H1 (cell line): ENCODE measurements around the gene DNLZ. TPM values are rescaled to one million over a fixed set of nuclear protein-coding genes. Genes with fewer than 3 reads are reported as not detected.

ENCODE experiments used
- CTCF ChIA-PET: fragments of 300-600 bp; sonication (Branson Sonifier 250); formaldehyde crosslinking; loops from one replicate; lab custom pipeline; 2021; ENCODE audit not compliant: partially characterized antibody; lab: Charles Lee
- POLR2A ChIA-PET: fragments of 300-600 bp; sonication (Branson Sonifier 250); formaldehyde crosslinking; loops from one replicate; lab custom pipeline; 2021; ENCODE audit warnings: inconsistent platforms; ENCODE audit not compliant: partially characterized antibody; lab: Charles Lee
- DNase-seq, 2 experiments: peaks; one replicate each; pipeline versions ENCODE4 v3.0.0 to v3.0.0-alpha.2; 2010 to 2022; ENCODE audit warnings: low spot score in 2 of 2, low read depth in 1 of 2, mixed read lengths in 1 of 2
- FAIRE-seq: peaks from 2 replicates; lab custom pipeline; 2011; peaks lifted over from hg19 to GRCh38; lab: Jason Lieb, UNC
- H2AFZ ChIP-seq: 2 replicates; pipeline ENCODE4 v1.8.1; 2012; ENCODE audit warnings: low read length, inconsistent platforms
- H2AK5ac ChIP-seq: 2 replicates; pipeline ENCODE4 v1.6.1; 2013; ENCODE audit warnings: low read depth, low read length
- H2BK120ac ChIP-seq: replicated peaks from 2 replicates; pipeline ENCODE3; 2013; ENCODE audit warnings: low read depth, low read length, inconsistent platforms
- H2BK12ac ChIP-seq: 2 replicates; pipeline ENCODE4 v1.6.1; 2013; ENCODE audit warnings: low read depth, low read length
- H2BK15ac ChIP-seq: 2 replicates; pipeline ENCODE4 v1.6.1; 2013; ENCODE audit warnings: low read length
- H2BK20ac ChIP-seq: 2 replicates; pipeline ENCODE4 v1.6.1; 2013; ENCODE audit warnings: low read length
- H2BK5ac ChIP-seq: 2 replicates; pipeline ENCODE4 v1.6.1; 2013; ENCODE audit warnings: low read depth, low read length
- H3K14ac ChIP-seq: 2 replicates; pipeline ENCODE4 v1.6.1; 2013; ENCODE audit warnings: inconsistent platforms; ENCODE audit not compliant: insufficient read length
- H3K18ac ChIP-seq: 2 replicates; pipeline ENCODE4 v1.6.1; 2013; ENCODE audit warnings: low read length; ENCODE audit errors: extremely low read depth
- H3K23ac ChIP-seq: 2 replicates; pipeline ENCODE4 v1.6.1; 2013; ENCODE audit warnings: inconsistent platforms; ENCODE audit not compliant: insufficient read length
- H3K23me2 ChIP-seq: 2 replicates; pipeline ENCODE4 v1.6.1; 2013; ENCODE audit warnings: low read depth, low read length
- H3K27ac ChIP-seq: 2 replicates; pipeline ENCODE4 v1.6.1; 2011; ENCODE audit warnings: low read depth, low read length, inconsistent platforms
- H3K27me3 ChIP-seq, 4 experiments: replicated peaks in 1 of 4; 1 replicate in 1 of 4; 2 replicates in 3 of 4; pipeline versions ENCODE4 v1.6.1 to v1.8.1; 2011 to 2013; ENCODE audit warnings: low read length in 3 of 4, mild to moderate bottlenecking in 3 of 4, inconsistent platforms in 2 of 4, mixed read lengths in 2 of 4, moderate library complexity in 1 of 4; ENCODE audit not compliant: control insufficient read depth in 3 of 4, insufficient read depth in 3 of 4; ENCODE audit errors: extremely low read depth in 1 of 4
- H3K36me3 ChIP-seq, 4 experiments: 2 replicates each; pipeline versions ENCODE4 v1.6.1 to v1.8.1; 2011 to 2013; ENCODE audit warnings: mild to moderate bottlenecking in 4 of 4, low read length in 3 of 4, moderate library complexity in 2 of 4, control low read depth in 1 of 4, inconsistent platforms in 1 of 4; ENCODE audit not compliant: insufficient read depth in 4 of 4, control insufficient read depth in 2 of 4
- H3K4ac ChIP-seq: replicated peaks from 2 replicates; pipeline ENCODE3; 2013; ENCODE audit warnings: low read length, low read depth, mixed read lengths, inconsistent platforms; ENCODE audit not compliant: insufficient read length
- H3K4me1 ChIP-seq, 4 experiments: replicated peaks in 1 of 4; 1 replicate in 1 of 4; 2 replicates in 3 of 4; pipeline versions ENCODE4 v1.6.1 to v1.8.1; 2011 to 2013; ENCODE audit warnings: low read length in 3 of 4, inconsistent platforms in 2 of 4, mixed read lengths in 1 of 4; ENCODE audit not compliant: insufficient read depth in 4 of 4, control insufficient read depth in 3 of 4
- H3K4me2 ChIP-seq, 2 experiments: 2 replicates each; pipeline versions ENCODE4 v1.6.1 to v1.8.1; 2011 to 2013; ENCODE audit warnings: low read depth in 2 of 2, low read length in 2 of 2, control low read depth in 1 of 2, inconsistent platforms in 1 of 2, mild to moderate bottlenecking in 1 of 2; ENCODE audit not compliant: insufficient read depth in 1 of 2
- H3K4me3 ChIP-seq, 4 experiments: fragments of 200-600, 300-600 bp in 1 of 4; sonication (generic), shearing (Covaris generic), sonication (Bioruptor Twin) in 1 of 4; 2 replicates each; pipeline versions ENCODE4 v1.5.1 to v1.8.1; 2011 to 2016; ENCODE audit warnings: low read length in 4 of 4, low read depth in 3 of 4, control low read depth in 2 of 4, inconsistent platforms in 2 of 4, mild to moderate bottlenecking in 2 of 4, mixed read lengths in 1 of 4, moderate library complexity in 1 of 4; ENCODE audit not compliant: insufficient read depth in 2 of 4; ENCODE audit errors: extremely low read depth in 1 of 4
- H3K56ac ChIP-seq: replicated peaks from 2 replicates; pipeline ENCODE3; 2013; ENCODE audit warnings: low read depth, mild to moderate bottlenecking, mixed read lengths, low read length, inconsistent platforms; ENCODE audit not compliant: insufficient read length
- H3K79me1 ChIP-seq: 2 replicates; pipeline ENCODE4 v1.6.1; 2013; ENCODE audit warnings: low read depth, low read length, control low read depth
- H3K79me2 ChIP-seq, 2 experiments: 2 replicates each; pipeline versions ENCODE4 v1.6.1 to v1.8.1; 2012 to 2013; ENCODE audit warnings: low read length in 2 of 2, mild to moderate bottlenecking in 2 of 2, inconsistent platforms in 1 of 2; ENCODE audit not compliant: insufficient read depth in 2 of 2, control insufficient read depth in 1 of 2
- H3K9ac ChIP-seq, 4 experiments: replicated peaks in 1 of 4; 1 replicate in 1 of 4; 2 replicates in 3 of 4; pipeline versions ENCODE4 v1.6.1 to v1.8.1; 2011 to 2013; ENCODE audit warnings: low read depth in 3 of 4, low read length in 3 of 4, control low read depth in 2 of 4, mild to moderate bottlenecking in 2 of 4, moderate library complexity in 2 of 4, inconsistent platforms in 1 of 4; ENCODE audit errors: extremely low read depth in 1 of 4
- H3K9me3 ChIP-seq, 2 experiments: 2 replicates each; pipeline versions ENCODE4 v1.6.1 to v1.8.1; 2012 to 2013; ENCODE audit warnings: mild to moderate bottlenecking in 2 of 2, moderate library complexity in 2 of 2, control low read depth in 1 of 2, inconsistent platforms in 1 of 2, low read depth in 1 of 2, low read length in 1 of 2, mixed read lengths in 1 of 2; ENCODE audit not compliant: insufficient read depth in 2 of 2
- H4K20me1 ChIP-seq, 2 experiments: replicated peaks in 1 of 2; 2 replicates each; pipeline versions ENCODE3 to v1.8.1; 2011 to 2013; ENCODE audit warnings: inconsistent platforms in 2 of 2, low read length in 2 of 2, mild to moderate bottlenecking in 1 of 2; ENCODE audit not compliant: insufficient read depth in 2 of 2, control insufficient read depth in 1 of 2
- H4K5ac ChIP-seq: 2 replicates; pipeline ENCODE4 v1.6.1; 2013; ENCODE audit warnings: low read length, low read depth, mixed read lengths, inconsistent platforms; ENCODE audit not compliant: insufficient read length
- H4K8ac ChIP-seq: 2 replicates; pipeline ENCODE4 v1.8.0; 2013; ENCODE audit warnings: mild to moderate bottlenecking, moderate library complexity, low read length, inconsistent platforms; ENCODE audit not compliant: insufficient read depth; ENCODE audit errors: extremely low read depth
- H4K91ac ChIP-seq: replicated peaks from 2 replicates; pipeline ENCODE3; 2013; ENCODE audit warnings: low read length, mixed read lengths, inconsistent platforms; ENCODE audit not compliant: insufficient read length
- BCL11A ChIP-seq, 2 experiments: IDR thresholded peaks; one replicate each; pipeline ENCODE4 v1.6.1; 2011; ENCODE audit warnings: low read depth in 2 of 2, low read length in 2 of 2, mild to moderate bottlenecking in 2 of 2
- CHD1 ChIP-seq: IDR thresholded peaks from 2 replicates; pipeline ENCODE4 v1.6.1; 2012; ENCODE audit warnings: low read depth, low read length, improper control_type of control experiment
- E2F6 ChIP-seq: IDR thresholded peaks from 2 replicates; pipeline ENCODE4 v1.6.1; 2012; ENCODE audit warnings: inconsistent platforms
- HDAC6 ChIP-seq: IDR thresholded peaks from one replicate; pipeline ENCODE4 v1.7.1; 2012; ENCODE audit warnings: low read depth, mild to moderate bottlenecking, inconsistent platforms, low read length, moderate library complexity
- JUND ChIP-seq: IDR thresholded peaks from 2 replicates; pipeline ENCODE4 v1.6.1; 2011; ENCODE audit warnings: mild to moderate bottlenecking, improper control_type of control experiment, low read length
- NANOG ChIP-seq: IDR thresholded peaks from 2 replicates; pipeline ENCODE4 v1.6.1; 2011; ENCODE audit warnings: low read length, low read depth, mild to moderate bottlenecking, inconsistent platforms; ENCODE audit not compliant: insufficient read depth, poor library complexity, severe bottlenecking
- SP1 ChIP-seq: IDR thresholded peaks from 2 replicates; pipeline ENCODE4 v1.6.1; 2011; ENCODE audit warnings: low read depth, low read length
- TCF12 ChIP-seq: IDR thresholded peaks from 2 replicates; pipeline ENCODE4 v1.6.1; 2011; ENCODE audit warnings: low read depth, mild to moderate bottlenecking, low read length
- YY1 ChIP-seq: IDR thresholded peaks from 2 replicates; pipeline ENCODE4 v1.6.1; 2011; ENCODE audit warnings: low read depth, mild to moderate bottlenecking, low read length
- WGBS, 2 experiments: shearing (Covaris generic) in 1 of 2; methylation state at CpG; one replicate each; pipeline versions ENCODE4 v1.1.6 to v1.1.7; 2013 to 2015; ENCODE audit warnings: low lambda C conversion rate in 2 of 2, mixed read lengths in 2 of 2, inconsistent platforms in 1 of 2, low coverage in 1 of 2, missing lambda C conversion rate in 1 of 2; ENCODE audit not compliant: insufficient replicate concordance in 2 of 2, insufficient coverage in 1 of 2, insufficient read length in 1 of 2; ENCODE audit errors: extremely low coverage in 1 of 2, missing lambda C conversion rate in 1 of 2; 5-methylcytosine and 5-hydroxymethylcytosine counted together
- polyA plus RNA-seq, 7 experiments: library from polyadenylated mRNA; depleted of rRNA in 3 of 7; stranded (reverse) in 5 of 7; unstranded in 2 of 7; fragments of >200 nt in 5 of 7; fragments of 200-250 nt in 2 of 7; gene quantifications; 1 replicate in 5 of 7; 2 replicates in 1 of 7; 4 replicates in 1 of 7; pipeline versions ENCODE4 v1.2.1 to v1.2.3, GENCODE V29; 2011 to 2013; ENCODE audit warnings: missing spikeins in 2 of 7, mixed read lengths in 2 of 7
- total RNA-seq: library from RNA; stranded (reverse); fragmentation: NEBNext Ultra II Directional; extraction: Animal tissue kit (Norgen Biotek cat#: 25700); gene quantifications from 2 replicates; pipeline ENCODE4 v1.2.1, GENCODE V29; 2021

The DNLZ gene
- total and polyA plus RNA-seq, 2 of the 8 experiments (the other 6 are each of a cell fraction or from before 2014, with no cell fraction given), result 11.6 to 17.9 TPM

GRCh38 chr9:136309806-136310220 is 53.7 kb downstream of the DNLZ start:
- Histone ChIP-seq H2BK120ac (peak overlapping the region; percentile 43), H2BK15ac (peak overlapping the region; percentile 50), H2BK5ac (peak overlapping the region; percentile 61), H4K5ac (no peak overlapping the region), H3K56ac (peak overlapping the region; percentile 82), H2BK12ac (peak overlapping the region; percentile 64; the same call in 1 of the 2 replicates), H2BK20ac (no peak overlapping the region), H3K23ac (peak overlapping the region; percentile 20), H4K8ac (no peak overlapping the region), H3K4me2 (no peak overlapping the region), H3K79me2 (no peaks in the 10 kb centered on the region), H4K20me1 (peaks cover 0 to 20% of the 10 kb centered on the region in 2 experiments), H2AFZ (no peak overlapping the region), H3K4ac (peak overlapping the region; percentile 85), H4K91ac (peak overlapping the region; percentile 54), H3K36me3 (no peaks in the 10 kb centered on the region; a peak in 1 of 8 replicates), H2AK5ac (peak overlapping the region; percentile 99), H3K27ac (no peak overlapping the region), H3K79me1 (no peaks in the 10 kb centered on the region; the same call in 1 of the 2 replicates), H3K23me2 (peaks cover 25% of the 10 kb centered on the region), H3K9ac (no peak overlapping the region), H3K27me3 (no peaks in the 10 kb centered on the region; a peak in 1 of 7 replicates), H3K4me3 (no peak overlapping the region), H3K18ac (no peak overlapping the region), H3K9me3 (peaks cover 1 to 3% of the 10 kb centered on the region in 2 experiments; a peak in 2 of 4 replicates), H3K4me1 (0 out of 7 replicates have a peak, but pooled peaks cover 0 to 3% (median 0%) of the 10 kb centered on the region in 4 experiments), H3K14ac (peak overlapping the region; percentile 77)
- POLR2A ChIA-PET, result no interaction called here
- 93% methylated on average over 5 of the region's 5 CpGs; no CpG with 5 or more reads in 1 of the 2 experiments for WGBS, 2 experiments
- CTCF ChIA-PET, result interaction anchor here (0.6 to 2.7 kb wide), 2 partner anchors 28 to 44 kb away, joined by 3 to 8 read pairs; no protein-coding TSS in a partner anchor
- no peak for FAIRE-seq
- TF ChIP-seq HDAC6, result peak; percentile 34
- no peak for TF ChIP-seq YY1
- no peak for TF ChIP-seq TCF12
- TF ChIP-seq SP1, result no peak
- TF ChIP-seq JUND, result no peak
- TF ChIP-seq NANOG, result no peak
- no peak for TF ChIP-seq CHD1
- TF ChIP-seq E2F6, result no peak
- no peak for TF ChIP-seq BCL11A (IDR thresholded peaks at IDR 0.05; ENCODE audit: low read depth in 2 of 2, low read length in 2 of 2)
- DNase-seq, result no peak
